ENCODE results near the gene LHX4. TPM values are rescaled to one million over a fixed set of nuclear protein-coding genes. Genes with fewer than 3 reads are reported as not detected.

The LHX4 gene
- total and polyA plus RNA-seq, 2 of the 4 experiments (the other 2 are of a cell fraction): 0.05 to 0.18 TPM

DNA sequence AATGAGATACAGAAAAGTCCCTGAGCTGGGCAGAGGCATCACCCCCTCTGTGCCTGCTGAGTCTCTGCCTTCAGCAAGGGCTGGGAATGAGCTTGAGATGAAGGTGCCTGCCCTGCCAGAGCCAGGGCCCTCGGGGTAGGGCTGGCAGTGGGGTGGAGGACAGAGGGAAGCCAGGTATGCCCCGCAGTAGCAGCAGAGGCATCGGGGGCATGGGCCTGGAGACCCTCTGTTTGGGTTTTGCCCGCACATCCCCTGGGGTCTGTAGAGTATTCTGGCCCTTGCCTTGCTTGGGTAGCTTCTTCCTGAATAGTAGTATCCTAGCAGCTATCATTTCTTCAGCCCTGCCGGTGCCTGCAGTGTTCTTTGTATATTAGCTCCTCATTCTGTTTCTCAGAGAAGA is 42.4 kb upstream of the LHX4 start:
- no peak overlapping the region for H3K14ac ChIP-seq (replicated peaks; ENCODE audit: low read depth, low read length)
- ATAC-seq (ENCODE audit: low read depth) (no peak), DNase-seq (no peak)
- H4K20me1 ChIP-seq (ENCODE audit: insufficient read depth, low read length): peaks cover 45% of the 10 kb centered on the region
- H3K18ac ChIP-seq (ENCODE audit: low read depth, low read length): no peak overlapping the region
- no peak overlapping the region for H2AK5ac ChIP-seq (ENCODE audit: low read depth, low read length)
- no peak overlapping the region for H3K4me2 ChIP-seq (ENCODE audit: low read depth, low read length)
- H3K9me3 ChIP-seq (ENCODE audit: control insufficient read depth, insufficient read depth, low read length): no peaks in the 10 kb centered on the region
- dilution Hi-C loops (cut with HindIII; ENCODE audit: low sequenced_read_pairs, unreplicated experiment): no loop called here
- no peak overlapping the region for H3K4ac ChIP-seq (ENCODE audit: low read depth, low read length)
- H3K9me1 ChIP-seq (ENCODE audit: insufficient read depth, low read length): no peaks in the 10 kb centered on the region
- no peak overlapping the region for H3K4me3 ChIP-seq (ENCODE audit: insufficient read depth, low read depth, low read length)
- CTCF ChIA-PET: interaction anchor here (1.2 to 1.5 kb wide), 2 partner anchors 9 to 290 kb away, joined by 3 read pairs; no protein-coding TSS in a partner anchor
- no peak overlapping the region for H2BK5ac ChIP-seq (ENCODE audit: low read depth, low read length, poor library complexity, severe bottlenecking)
- no peak overlapping the region for H2BK120ac ChIP-seq (ENCODE audit: low read depth, low read length)
- H2BK15ac ChIP-seq (ENCODE audit: low read depth, low read length): no peak overlapping the region
- no peak overlapping the region for H4K8ac ChIP-seq (ENCODE audit: low read depth in 2 of 2, low read length in 2 of 2)
- POLR2A ChIA-PET (ENCODE audit: unreplicated experiment): no interaction called here
- no peak overlapping the region for H2AFZ ChIP-seq (replicated peaks; ENCODE audit: low read length, poor library complexity)
- no CpG with 5 or more reads among the region's 5 CpGs for WGBS, 2 experiments (ENCODE audit: extremely low coverage in 2 of 2, insufficient read length in 1 of 2)
- peaks cover 16 to 72% of the 10 kb centered on the region in 2 experiments; a peak in 3 of 4 replicates for H3K79me1 ChIP-seq (ENCODE audit: low read depth in 1 of 2, low read length in 2 of 2)
- no TSS peak for BruUV-seq (replicated peaks)
- intact Hi-C loops (cut with micrococcal nuclease): no loop called here
- no peaks in the 10 kb centered on the region for H3K4me1 ChIP-seq (ENCODE audit: control insufficient read depth, insufficient read depth, low read length)
- peaks cover 98% of the 10 kb centered on the region for H3K36me3 ChIP-seq (ENCODE audit: control insufficient read depth, insufficient read depth, low read length)
- H4K5ac ChIP-seq (ENCODE audit: low read depth, low read length): no peak overlapping the region
- TF ChIP-seq FOS (IDR thresholded peaks at IDR 0.05; ENCODE audit: low read depth, low read length) (no peak), POLR2A (IDR thresholded peaks at IDR 0.05; ENCODE audit: low read depth, low read length) (no peak)
- no peak overlapping the region for H4K91ac ChIP-seq (ENCODE audit: insufficient read depth, low read depth, low read length)
- in situ Hi-C loops (cut with MboI; ENCODE audit: low sequenced_read_pairs): loop anchor here (10.0 kb wide), 1 partner anchor 313 kb away; the partner anchor contains the start of gene TOR1AIP2
- no peak overlapping the region for H3K56ac ChIP-seq (ENCODE audit: extremely low read depth, insufficient read depth, low read length)
- no peak overlapping the region for H2AK9ac ChIP-seq (replicated peaks; ENCODE audit: low read depth, low read length, poor library complexity)
- H2BK20ac ChIP-seq (ENCODE audit: low read depth, low read length): no peak overlapping the region
- H3K27ac ChIP-seq (ENCODE audit: insufficient read depth, low read length): no peak overlapping the region
- H3K27me3 ChIP-seq (ENCODE audit: control insufficient read depth, insufficient read depth, low read length): no peaks in the 10 kb centered on the region
- H3K9ac ChIP-seq (ENCODE audit: low read depth, low read length): no peak overlapping the region
- H3K23ac ChIP-seq (ENCODE audit: low read depth, low read length): no peak overlapping the region

Measured in IMR-90 (cell line).